ENCODE results near the gene GABRB2. TPM values are rescaled to one million over a fixed set of nuclear protein-coding genes. Genes with fewer than 3 reads are reported as not detected.
A peak's percentile ranks its signal among the peaks of the same experiment; 100 is the strongest.
"Not testable (repeated sequence)": the region's sequence is repeated elsewhere in the genome, so short reads cannot be mapped to it uniquely, and the experiment has no call there.

Gene GABRB2
- total and polyA plus RNA-seq, 2 experiments from 2014 or later, result 1.8 to 3.6 TPM

- no peaks in the 10 kb centered on the region for H3K9me3 ChIP-seq (ENCODE audit: low read depth)
- no peak for TF ChIP-seq CTCF (IDR thresholded peaks at IDR 0.05; ENCODE audit: low read depth, low read length)
- no peak overlapping the region for H3K27ac ChIP-seq
- no peak overlapping the region for H3K4me3 ChIP-seq
- H3K27me3 ChIP-seq, result no peaks in the 10 kb centered on the region
- H3K36me3 ChIP-seq, result no peaks in the 10 kb centered on the region
- peaks cover 26% of the 10 kb centered on the region for H3K4me1 ChIP-seq (ENCODE audit: low read depth)
- no peak for DNase-seq (ENCODE audit: low read depth in 1 of 2, low spot score in 1 of 2)
Measured at GRCh38 chr5:161261668-161262323, 284.7 kb downstream of the GABRB2 start.

- no peaks in the 10 kb centered on the region for H3K36me3 ChIP-seq
- H3K4me3 ChIP-seq, result no peak overlapping the region
- H3K4me1 ChIP-seq (ENCODE audit: low read depth), result peaks cover 16% of the 10 kb centered on the region
- no peak for DNase-seq (ENCODE audit: low read depth in 1 of 2, low spot score in 1 of 2)
- H3K27me3 ChIP-seq, result no peaks in the 10 kb centered on the region
- H3K9me3 ChIP-seq (ENCODE audit: low read depth), result no peaks in the 10 kb centered on the region
- H3K27ac ChIP-seq, result no peak overlapping the region
- no peak for TF ChIP-seq CTCF (IDR thresholded peaks at IDR 0.05; ENCODE audit: low read depth, low read length)
Measured at GRCh38 chr5:161258438-161258837, 288.1 kb downstream of the GABRB2 start.

DNA sequence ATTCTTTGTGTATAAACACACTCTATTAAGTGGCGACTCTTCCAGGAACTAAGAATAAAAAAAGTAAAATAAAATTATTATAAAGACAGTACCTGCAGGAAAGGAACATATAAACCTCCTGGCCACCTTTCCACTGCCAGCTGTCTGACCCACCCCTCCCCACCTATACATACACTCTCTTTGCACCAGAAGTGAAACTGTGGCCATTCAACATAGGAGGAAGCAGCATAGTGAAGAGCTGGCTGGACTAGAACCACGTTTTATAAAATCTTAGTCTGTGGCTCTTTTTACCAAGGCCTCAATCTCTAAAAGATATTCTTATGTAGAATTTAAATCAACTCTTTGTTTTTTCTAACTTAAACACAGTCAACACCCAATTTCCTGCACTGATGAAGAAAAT, 289.6 kb downstream of the GABRB2 start:
- DNase-seq (ENCODE audit: low read depth in 1 of 2, low spot score in 1 of 2), result no peak
- H3K9me3 ChIP-seq (ENCODE audit: low read depth), result no peaks in the 10 kb centered on the region
- no peak for TF ChIP-seq CTCF (IDR thresholded peaks at IDR 0.05; ENCODE audit: low read depth, low read length)
- no peaks in the 10 kb centered on the region for H3K36me3 ChIP-seq
- H3K27me3 ChIP-seq, result no peaks in the 10 kb centered on the region
- peaks cover 28% of the 10 kb centered on the region for H3K4me1 ChIP-seq (ENCODE audit: low read depth)
- no peak overlapping the region for H3K4me3 ChIP-seq
- no peak overlapping the region for H3K27ac ChIP-seq

DNA sequence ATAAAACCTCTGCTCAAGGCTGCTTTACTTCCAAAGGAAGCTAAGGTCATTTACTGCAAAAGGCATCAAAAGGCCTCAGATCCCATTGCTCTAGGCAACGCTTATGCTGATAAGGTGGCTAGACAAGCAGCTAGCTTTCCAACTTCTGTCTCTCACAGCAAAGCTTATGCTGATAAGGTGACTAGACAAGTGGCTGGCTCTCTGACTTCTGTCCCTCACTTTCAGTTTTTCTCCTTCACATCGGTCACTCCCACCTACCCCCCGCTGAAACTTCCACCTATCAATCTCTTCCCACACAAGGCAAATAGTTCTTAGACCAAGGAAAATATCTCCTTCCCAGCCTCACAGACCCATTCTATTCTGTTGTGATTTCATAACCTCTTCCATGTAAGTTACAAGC, 293.6 kb downstream of the GABRB2 start:
- not testable (repeated sequence) for H3K4me3 ChIP-seq; H3K36me3 ChIP-seq; H3K27me3 ChIP-seq; H3K9me3 ChIP-seq (ENCODE audit: low read depth)
- H3K4me1 ChIP-seq (ENCODE audit: low read depth), result peaks cover 12% of the 10 kb centered on the region
- peak in 1 of 2 donors; percentile 38 for DNase-seq (ENCODE audit: low read depth in 1 of 2, low spot score in 1 of 2)
- H3K27ac ChIP-seq, result peak overlapping the region; percentile 51

DNA sequence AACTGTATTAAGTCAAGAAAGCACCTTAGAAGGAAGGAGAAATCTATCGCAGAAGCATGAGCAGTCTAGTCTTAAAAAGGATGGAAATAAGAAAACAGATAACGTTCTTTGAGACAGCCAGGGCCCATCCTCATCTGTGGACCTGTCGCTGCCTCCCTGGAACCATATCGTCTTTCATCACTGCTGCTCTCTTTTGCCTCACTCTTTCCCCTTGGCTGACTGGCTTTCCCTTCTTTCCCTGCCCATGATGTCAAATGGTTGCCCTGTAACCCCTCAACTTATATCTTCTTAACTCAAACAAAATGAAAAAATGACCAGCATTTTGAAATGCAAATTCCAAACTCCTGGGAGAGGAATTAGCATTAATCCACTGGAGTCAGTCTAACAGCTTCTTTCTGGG, 299.8 kb downstream of the GABRB2 start:
- DNase-seq (ENCODE audit: low read depth in 1 of 2, low spot score in 1 of 2), result no peak
- Histone ChIP-seq H3K27me3 (no peaks in the 10 kb centered on the region), H3K4me1 (ENCODE audit: low read depth) (no peaks in the 10 kb centered on the region), H3K36me3 (no peaks in the 10 kb centered on the region), H3K9me3 (ENCODE audit: low read depth) (no peaks in the 10 kb centered on the region), H3K4me3 (no peak overlapping the region), H3K27ac (no peak overlapping the region)
- no peak for TF ChIP-seq CTCF (IDR thresholded peaks at IDR 0.05; ENCODE audit: low read depth, low read length)

DNA sequence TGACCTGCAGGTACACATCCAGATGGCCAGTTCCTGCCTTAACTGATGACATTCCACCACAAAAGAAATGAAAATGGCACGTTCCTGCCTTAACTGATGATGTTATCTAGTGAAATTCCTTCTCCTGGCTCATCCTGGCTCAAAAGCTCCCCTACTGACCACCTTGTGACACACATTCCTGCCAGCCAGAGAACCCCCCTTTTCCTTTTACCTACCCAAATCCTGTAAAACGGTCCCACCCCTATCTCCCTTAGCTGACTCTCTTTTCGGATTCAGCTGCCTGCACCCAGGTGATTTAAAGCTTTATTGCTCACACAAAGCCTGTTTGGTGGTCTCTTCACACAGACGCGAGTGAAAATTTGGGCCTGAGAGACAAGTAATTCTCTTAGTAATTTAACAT, 300.7 kb downstream of the GABRB2 start:
- H3K4me1 ChIP-seq (ENCODE audit: low read depth); DNase-seq (ENCODE audit: low read depth in 1 of 2, low spot score in 1 of 2): not testable (repeated sequence)

More for the DNA sequence above, 300.7 kb downstream of the GABRB2 start:
- not testable (repeated sequence) for H3K27ac ChIP-seq; H3K9me3 ChIP-seq (ENCODE audit: low read depth); H3K27me3 ChIP-seq; H3K4me3 ChIP-seq; H3K36me3 ChIP-seq

Other genes starting within 250 kb of the GABRB2 start
- gene GABRA6, start 139.0 kb upstream of the GABRB2 start, total RNA-seq, result not detected in 2 replicates
- gene GABRA6, start 139.0 kb upstream of the GABRB2 start, polyA plus RNA-seq, result not detected in 2 replicates

Data from cardiac muscle cell (in vitro differentiated cells and primary cell).